Osteocyte (in vitro differentiated cells): Measurements from ENCODE around the gene UFD1. TPM values are rescaled to one million over a fixed set of nuclear protein-coding genes. Genes with fewer than 3 reads are reported as not detected.

ENCODE experiments used
- DNase-seq: peaks from one replicate; pipeline ENCODE4 v3.0.0; 2021; ENCODE audit warnings: mixed read lengths; ENCODE audit not compliant: unreplicated experiment; ENCODE audit errors: extremely low spot score
- H3K27ac Mint-ChIP-seq: one replicate; pipeline ENCODE4 v1.8.0; 2021; ENCODE audit warnings: mild to moderate bottlenecking, mixed read lengths; ENCODE audit not compliant: unreplicated experiment
- H3K27me3 Mint-ChIP-seq: one replicate; pipeline ENCODE4 v1.8.0; 2021; ENCODE audit warnings: mixed read lengths; ENCODE audit not compliant: unreplicated experiment
- H3K36me3 Mint-ChIP-seq: one replicate; pipeline ENCODE4 v1.8.0; 2021; ENCODE audit warnings: mixed read lengths; ENCODE audit not compliant: unreplicated experiment
- H3K4me1 Mint-ChIP-seq: one replicate; pipeline ENCODE4 v1.8.0; 2021; ENCODE audit warnings: mixed read lengths; ENCODE audit not compliant: unreplicated experiment
- H3K4me3 Mint-ChIP-seq: one replicate; pipeline ENCODE4 v1.8.0; 2021; ENCODE audit warnings: mild to moderate bottlenecking, moderate library complexity, mixed read lengths; ENCODE audit not compliant: unreplicated experiment
- H3K9me3 Mint-ChIP-seq: one replicate; pipeline ENCODE4 v1.8.0; 2021; ENCODE audit warnings: mixed read lengths; ENCODE audit not compliant: unreplicated experiment
- CTCF ChIP-seq: fragments of 200-600 bp; sonication (generic); IDR thresholded peaks from 2 replicates; pipeline ENCODE4 v1.5.0; 2021; ENCODE audit warnings: antibody characterized with exemption, mild to moderate bottlenecking, moderate library complexity
- total RNA-seq: library from RNA; stranded (reverse); gene quantifications from 2 replicates; pipeline ENCODE4 v1.2.1, GENCODE V29; 2021

Gene UFD1
- total RNA-seq, 1 donor from 2014 or later = 72.5 TPM

GRCh38 chr22:19405133-19405532, 73.9 kb downstream of the UFD1 start:
- TF ChIP-seq CTCF = no peak
- H3K27me3 Mint-ChIP-seq = no peaks in the 10 kb centered on the region
- peaks cover 52% of the 10 kb centered on the region for H3K36me3 Mint-ChIP-seq
- no peak overlapping the region for H3K27ac Mint-ChIP-seq
- no peaks in the 10 kb centered on the region for H3K9me3 Mint-ChIP-seq
- DNase-seq = no peak
- H3K4me3 Mint-ChIP-seq = no peak overlapping the region
- H3K4me1 Mint-ChIP-seq = peaks cover 5% of the 10 kb centered on the region

GRCh38 chr22:19404676-19405075, 74.3 kb downstream of the UFD1 start:
- no peak for TF ChIP-seq CTCF
- H3K4me1 Mint-ChIP-seq = peaks cover 5% of the 10 kb centered on the region
- H3K27ac Mint-ChIP-seq = no peak overlapping the region
- H3K9me3 Mint-ChIP-seq = no peaks in the 10 kb centered on the region
- no peak for DNase-seq
- no peak overlapping the region for H3K4me3 Mint-ChIP-seq
- peaks cover 50% of the 10 kb centered on the region for H3K36me3 Mint-ChIP-seq
- no peaks in the 10 kb centered on the region for H3K27me3 Mint-ChIP-seq

GRCh38 chr22:19402642-19403191, 76.3 kb downstream of the UFD1 start:
- H3K4me1 Mint-ChIP-seq = peaks cover 5% of the 10 kb centered on the region
- H3K36me3 Mint-ChIP-seq = peaks cover 40% of the 10 kb centered on the region
- no peaks in the 10 kb centered on the region for H3K27me3 Mint-ChIP-seq
- no peaks in the 10 kb centered on the region for H3K9me3 Mint-ChIP-seq
- no peak for TF ChIP-seq CTCF
- no peak overlapping the region for H3K4me3 Mint-ChIP-seq
- H3K27ac Mint-ChIP-seq = no peak overlapping the region
- no peak for DNase-seq

- DNase-seq = no peak
- Mint-ChIP-seq H3K4me1 (peaks cover 5% of the 10 kb centered on the region), H3K9me3 (no peaks in the 10 kb centered on the region), H3K27ac (no peak overlapping the region), H3K36me3 (peaks cover 38% of the 10 kb centered on the region), H3K4me3 (no peak overlapping the region), H3K27me3 (no peaks in the 10 kb centered on the region)
- no peak for TF ChIP-seq CTCF
These were observed 77.5 kb downstream of the UFD1 start for GRCh38 chr22:19401483-19401882.

- no peak for TF ChIP-seq CTCF
- Mint-ChIP-seq H3K27ac (no peak overlapping the region), H3K9me3 (no peaks in the 10 kb centered on the region), H3K4me1 (peaks cover 5% of the 10 kb centered on the region), H3K36me3 (peaks cover 33% of the 10 kb centered on the region), H3K4me3 (no peak overlapping the region), H3K27me3 (no peaks in the 10 kb centered on the region)
- no peak for DNase-seq
These were observed 78.1 kb downstream of the UFD1 start for GRCh38 chr22:19400881-19401280.

Other genes starting within 250 kb of the UFD1 start
- gene CLTCL1, start 187.5 kb downstream of the UFD1 start, total RNA-seq = 7.9 and 10.1 TPM in 2 replicates
- 33.2 and 33.8 TPM in 2 replicates for gene HIRA, start 47.5 kb downstream of the UFD1 start, total RNA-seq
- gene MRPL40, start 46.6 kb downstream of the UFD1 start, total RNA-seq = 24.2 and 29.6 TPM in 2 replicates
- 29.0 and 30.1 TPM in 2 replicates for gene C22orf39, start 31.5 kb downstream of the UFD1 start, total RNA-seq
- gene CDC45, start 727 bp upstream of the UFD1 start, total RNA-seq = 3.0 and 3.7 TPM in 2 replicates
- not detected in 2 replicates for gene CLDN5, start 45.2 kb upstream of the UFD1 start, total RNA-seq
- 103 and 108 TPM in 2 replicates for gene SEPTIN5, start 235.3 kb upstream of the UFD1 start, total RNA-seq
- gene GP1BB, start 244.3 kb upstream of the UFD1 start, total RNA-seq = 28.6 and 34.1 TPM in 2 replicates